GM21723 (cell line): Measurements from ENCODE around the gene GOSR2.
"Not testable (repeated sequence)": the region's sequence is repeated elsewhere in the genome, so short reads cannot be mapped to it uniquely, and the experiment has no call there.

Source experiments
- ATAC-seq: cut with Tn5 transposase; IDR thresholded peaks from one replicate; pipeline ENCODE4 v1.9.1; 2021; ENCODE audit warnings: mild to moderate bottlenecking, moderate library complexity; ENCODE audit not compliant: unreplicated experiment

GOSR2 gene

DNA sequence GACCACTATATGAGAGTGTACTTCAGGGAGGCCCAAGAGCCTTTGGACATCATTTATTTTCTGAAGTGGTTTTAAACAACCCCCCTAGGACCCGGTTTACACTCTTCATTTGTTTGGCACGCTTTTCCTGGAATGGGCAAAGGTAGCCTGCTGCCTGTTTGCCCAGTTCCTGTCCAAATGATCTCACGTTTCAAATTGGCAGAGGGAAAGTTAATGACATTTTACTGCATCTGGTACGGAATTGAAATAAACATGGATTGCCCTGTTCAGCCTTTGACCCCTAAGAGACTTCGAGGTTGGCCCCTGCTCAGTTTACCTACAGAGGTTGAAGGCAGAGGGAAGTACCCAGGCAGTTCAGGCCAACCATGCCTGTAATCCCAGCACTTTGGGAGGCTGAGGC is 61.9 kb downstream of the GOSR2 start:
- ATAC-seq: no peak

DNA sequence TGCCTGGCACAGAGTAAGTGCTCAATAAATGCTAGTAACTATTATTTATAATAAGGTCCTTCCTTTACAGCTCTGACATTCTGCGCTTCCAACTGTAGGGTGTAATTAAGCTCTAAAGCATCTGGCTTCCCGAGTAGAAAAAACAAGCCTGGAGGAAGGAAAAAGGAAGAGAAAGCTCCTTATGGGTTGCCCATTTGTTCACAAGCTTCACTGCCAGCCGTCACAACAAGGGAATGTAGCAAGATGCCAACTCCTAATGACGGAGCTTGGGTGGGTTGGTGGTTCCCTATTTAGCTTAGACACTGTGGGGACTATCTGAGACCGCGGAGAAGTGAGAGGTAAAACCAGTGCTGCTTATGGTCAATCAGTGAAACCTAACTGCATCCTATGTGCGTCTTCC is 63.4 kb downstream of the GOSR2 start:
- ATAC-seq: no peak

DNA sequence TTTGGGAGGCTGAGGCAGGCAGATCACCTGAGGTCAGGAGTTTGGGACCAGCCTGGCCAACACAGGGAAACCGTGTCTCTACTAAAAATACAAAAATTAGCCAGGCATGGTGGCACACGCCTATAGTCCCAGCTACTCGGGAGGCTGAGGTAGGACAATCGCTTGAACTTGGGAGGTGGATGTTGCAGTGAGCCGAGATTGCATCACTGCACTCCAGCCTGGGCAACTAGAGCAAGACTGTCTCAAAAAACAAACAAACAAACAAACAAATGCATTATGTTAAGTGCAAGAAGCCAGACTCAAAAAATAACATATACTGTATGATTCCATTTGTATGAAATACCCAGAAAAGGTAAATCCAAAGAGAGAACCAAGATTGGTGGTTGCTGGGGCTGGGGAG is 65.0 kb downstream of the GOSR2 start:
- not testable (repeated sequence) for ATAC-seq

DNA sequence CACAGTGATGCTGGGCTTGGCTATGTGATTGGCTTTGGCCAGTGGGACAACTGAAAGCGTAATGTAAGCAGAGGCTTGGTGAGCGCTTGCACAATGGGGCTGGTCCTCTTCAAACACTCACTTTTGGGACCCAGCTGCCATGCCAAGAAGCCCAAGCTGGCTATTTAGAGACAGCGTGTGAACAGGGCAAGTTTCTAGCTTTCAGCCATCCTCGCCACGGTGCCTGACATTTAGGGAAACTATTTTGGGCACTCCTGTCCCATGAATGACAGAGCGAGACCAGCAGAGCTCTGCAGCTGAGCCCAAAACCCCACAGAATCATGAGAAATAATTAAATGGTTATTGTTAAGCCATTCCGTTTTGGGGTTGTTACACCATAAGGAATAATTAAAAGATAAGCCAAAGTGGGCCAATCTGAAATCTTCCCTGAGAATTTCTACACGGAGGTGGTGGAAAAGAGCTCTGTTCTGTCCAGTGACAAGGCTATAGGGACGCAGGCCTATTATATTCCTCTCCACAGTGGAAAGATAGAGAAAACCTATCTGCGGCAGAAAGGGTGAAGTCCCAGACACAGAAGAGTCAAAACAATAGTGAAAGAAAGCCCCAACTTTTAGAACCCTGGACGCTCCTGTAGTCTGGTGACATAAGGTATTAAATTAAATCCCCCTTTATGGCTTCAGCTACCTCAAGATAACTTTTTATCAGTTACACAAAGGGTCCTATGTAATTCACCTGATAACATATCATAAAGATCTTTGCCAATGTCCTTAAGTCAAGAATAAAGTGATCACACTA is 66.9 kb downstream of the GOSR2 start:
- ATAC-seq: no peak

DNA sequence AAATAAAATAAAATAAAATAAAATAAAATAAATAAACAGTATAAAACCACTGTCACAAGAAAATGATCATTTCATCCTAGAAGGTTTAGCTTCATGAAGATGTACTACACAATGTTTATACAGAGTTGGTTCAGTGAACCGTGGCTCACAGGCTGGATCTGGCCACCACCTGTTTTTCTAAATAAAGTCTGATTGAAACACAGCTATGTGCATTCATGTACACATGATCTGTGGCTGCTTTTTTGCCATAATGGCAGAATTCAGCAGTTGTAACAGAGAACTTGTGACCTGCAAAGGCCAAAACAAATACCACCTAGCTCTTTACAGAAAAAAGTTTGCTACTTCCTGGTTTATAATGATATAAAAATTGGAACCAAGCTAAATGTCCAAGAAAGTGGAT is 68.7 kb downstream of the GOSR2 start:
- no peak for ATAC-seq
